Bone marrow (tissue), 2 donors: ENCODE results near the gene CRTC1.
A peak's percentile ranks its signal among the peaks of the same experiment; 100 is the strongest.

Experiments used
- DNase-seq, 2 donors: peaks; one replicate each; lab custom pipeline; 2025; lab: John Stamatoyannopoulos, UW

The CRTC1 gene

DNA sequence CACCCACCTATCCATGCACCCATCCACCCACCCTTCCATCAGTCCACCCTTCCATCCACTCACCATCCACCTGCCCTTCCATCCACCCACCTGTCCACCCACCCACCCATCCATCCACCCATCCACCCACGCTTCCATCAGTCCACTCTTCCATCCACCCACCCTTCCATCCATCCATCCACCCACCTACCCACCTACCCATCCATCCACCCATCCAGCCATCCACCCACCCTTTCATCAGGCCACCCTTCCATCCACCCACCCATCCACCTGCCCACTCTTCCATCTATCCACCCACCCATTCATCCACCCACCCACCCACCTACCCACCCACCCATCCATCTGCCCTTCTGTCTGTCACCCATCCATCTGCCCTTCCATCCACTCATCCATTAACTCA, 29.6 kb upstream of the CRTC1 start:
- DNase-seq, result no peak

DNA sequence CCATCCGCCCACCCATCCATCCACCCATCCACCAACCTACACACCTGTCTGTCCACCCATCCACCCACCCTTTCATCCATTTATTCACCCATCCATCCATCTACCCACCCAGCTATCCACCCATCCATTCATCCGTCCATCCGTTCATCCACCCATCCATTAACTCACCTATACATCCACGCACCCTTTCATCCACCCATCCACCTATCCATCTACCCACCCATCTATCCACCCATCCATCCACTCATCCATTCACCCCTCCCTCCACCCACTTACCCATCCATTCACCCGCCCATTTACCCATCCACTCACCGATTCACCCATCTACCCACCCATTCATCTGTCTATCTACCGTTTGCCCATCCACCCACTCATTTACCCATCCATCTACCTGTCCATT, 29.0 kb upstream of the CRTC1 start:
- no peak for DNase-seq

DNA sequence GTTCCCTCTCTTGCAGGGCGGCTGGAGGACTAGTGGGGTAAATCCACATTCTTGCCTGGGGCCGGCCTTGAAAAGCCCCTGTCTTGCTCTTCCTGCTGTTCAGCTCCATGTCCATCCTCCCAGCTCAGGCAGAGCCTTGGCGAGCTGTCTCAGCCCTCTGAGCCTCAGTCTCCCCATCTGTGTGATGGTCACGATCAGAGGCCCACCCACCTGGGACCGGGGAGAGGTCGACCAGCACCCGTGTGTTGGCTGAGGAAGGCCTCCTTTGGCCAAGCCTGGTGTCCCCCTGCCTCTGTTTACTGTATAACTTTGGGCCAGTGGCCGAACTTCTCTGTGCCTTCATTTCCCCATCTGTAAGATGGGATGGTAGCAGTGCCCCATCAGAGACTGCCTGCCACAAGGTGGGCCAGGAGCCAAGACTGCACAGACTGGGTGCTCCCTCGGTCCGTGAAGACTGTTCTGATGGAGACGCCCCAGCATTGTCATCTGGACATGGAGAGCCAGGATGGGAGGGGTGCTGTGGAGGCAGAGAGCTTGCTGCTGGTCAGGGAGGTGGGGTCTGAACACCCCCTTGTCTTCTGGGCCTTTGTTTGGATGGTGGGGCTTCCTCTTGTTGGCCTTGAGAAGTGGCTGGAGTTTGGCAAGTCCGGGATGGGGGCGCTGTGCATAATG, 28.2 kb upstream of the CRTC1 start:
- DNase-seq, result no peak

DNA sequence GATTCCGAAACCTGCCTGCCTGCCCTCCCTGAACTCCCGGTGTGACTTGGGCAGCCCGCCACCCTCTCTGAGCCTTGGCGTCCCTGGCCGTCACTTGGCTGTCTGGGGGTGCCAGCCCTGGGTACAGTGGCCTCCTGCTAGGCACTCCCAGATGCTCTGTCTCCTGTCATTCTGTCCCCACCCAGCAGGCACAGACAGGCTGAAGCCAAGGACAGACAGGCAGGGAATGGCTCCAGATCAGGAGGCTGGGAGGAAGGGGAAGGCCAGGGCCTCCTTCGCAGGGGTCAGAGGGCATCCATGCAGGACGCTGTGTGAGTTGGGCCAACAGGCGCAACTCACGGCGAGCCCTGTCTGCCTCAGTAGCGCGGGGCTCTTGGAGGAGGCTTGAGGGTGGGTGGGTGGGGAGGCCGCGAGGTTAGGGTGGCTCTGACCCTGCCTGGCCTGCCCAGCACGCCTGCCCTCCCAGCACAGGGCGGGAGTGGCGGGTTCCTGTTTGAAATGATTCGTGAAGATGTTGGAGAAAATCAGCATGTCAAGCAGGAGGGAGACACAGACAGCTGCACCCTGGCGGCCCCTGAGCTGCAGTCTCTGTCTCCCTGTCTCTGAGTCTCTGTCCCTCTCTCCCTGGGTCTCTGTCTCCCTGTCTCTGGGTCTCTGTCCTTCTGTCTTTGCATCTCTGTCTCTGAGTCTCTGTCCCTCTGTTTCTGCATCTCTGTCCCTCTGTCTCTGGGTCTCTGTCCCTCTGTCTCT, 27.0 kb upstream of the CRTC1 start:
- DNase-seq, result no peak

DNA sequence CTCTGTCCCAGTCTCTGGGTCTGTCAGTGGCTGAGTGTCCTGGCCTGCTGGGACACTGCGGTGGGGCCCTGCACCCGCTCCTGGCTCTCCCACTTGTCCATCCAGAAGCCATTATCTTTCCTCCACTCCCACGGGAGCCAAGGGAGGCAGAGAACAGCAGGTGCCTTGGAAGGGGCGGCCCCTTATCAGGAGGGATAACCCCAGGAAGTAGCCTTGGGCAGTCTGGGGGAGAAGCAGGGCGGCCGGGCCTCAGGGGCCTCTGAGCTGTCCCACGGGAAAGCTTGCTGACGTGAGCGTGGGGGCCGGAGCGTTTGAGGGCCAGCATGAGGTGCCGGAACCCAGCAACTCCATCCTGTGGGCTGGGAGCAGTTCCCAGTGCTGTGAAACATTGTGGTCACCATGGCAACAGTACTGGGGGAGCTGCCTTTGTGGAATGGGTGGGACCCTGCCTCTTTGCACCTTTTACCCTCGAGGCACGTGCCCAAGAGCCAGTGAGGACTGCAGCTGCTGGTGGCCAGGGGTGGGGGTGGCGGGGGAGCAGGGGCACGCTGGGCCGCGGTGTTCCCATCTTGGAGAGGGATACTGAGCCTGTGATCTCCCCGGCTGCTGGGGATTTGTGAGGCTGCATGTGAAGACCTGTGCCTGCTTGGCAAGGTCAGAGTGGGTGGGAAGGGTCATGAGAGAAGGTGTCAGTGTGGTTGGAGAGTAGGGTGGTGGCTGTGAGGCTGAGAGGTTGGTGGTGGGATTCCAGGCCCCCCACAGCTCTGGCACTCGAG, 25.7 kb upstream of the CRTC1 start:
- DNase-seq, result no peak

DNA sequence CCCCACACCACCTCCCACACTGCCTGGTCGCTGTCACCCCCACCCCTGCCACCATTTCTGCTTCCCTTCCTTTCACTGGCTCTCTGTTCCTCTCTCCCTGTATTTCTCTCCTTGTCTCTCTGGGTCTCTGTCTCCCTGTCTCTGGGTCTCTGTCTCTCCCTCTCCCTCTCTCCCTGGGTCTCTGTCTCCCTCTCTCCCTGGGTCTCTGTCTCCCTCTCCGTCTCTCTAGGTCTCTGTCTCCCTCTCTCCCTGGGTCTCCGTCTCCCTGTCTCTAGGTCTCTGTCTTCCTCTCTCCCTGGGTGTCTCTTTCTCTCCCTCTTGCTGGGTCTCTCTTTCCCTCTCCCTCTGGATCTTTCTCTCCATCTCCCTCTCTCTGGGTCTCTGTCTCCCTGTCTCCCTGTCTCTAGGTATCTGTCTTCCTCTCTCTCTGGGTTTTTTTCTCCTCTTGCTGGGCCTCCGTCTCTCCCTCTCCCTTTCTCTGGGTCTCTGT, 25.1 kb upstream of the CRTC1 start:
- DNase-seq, result no peak

DNA sequence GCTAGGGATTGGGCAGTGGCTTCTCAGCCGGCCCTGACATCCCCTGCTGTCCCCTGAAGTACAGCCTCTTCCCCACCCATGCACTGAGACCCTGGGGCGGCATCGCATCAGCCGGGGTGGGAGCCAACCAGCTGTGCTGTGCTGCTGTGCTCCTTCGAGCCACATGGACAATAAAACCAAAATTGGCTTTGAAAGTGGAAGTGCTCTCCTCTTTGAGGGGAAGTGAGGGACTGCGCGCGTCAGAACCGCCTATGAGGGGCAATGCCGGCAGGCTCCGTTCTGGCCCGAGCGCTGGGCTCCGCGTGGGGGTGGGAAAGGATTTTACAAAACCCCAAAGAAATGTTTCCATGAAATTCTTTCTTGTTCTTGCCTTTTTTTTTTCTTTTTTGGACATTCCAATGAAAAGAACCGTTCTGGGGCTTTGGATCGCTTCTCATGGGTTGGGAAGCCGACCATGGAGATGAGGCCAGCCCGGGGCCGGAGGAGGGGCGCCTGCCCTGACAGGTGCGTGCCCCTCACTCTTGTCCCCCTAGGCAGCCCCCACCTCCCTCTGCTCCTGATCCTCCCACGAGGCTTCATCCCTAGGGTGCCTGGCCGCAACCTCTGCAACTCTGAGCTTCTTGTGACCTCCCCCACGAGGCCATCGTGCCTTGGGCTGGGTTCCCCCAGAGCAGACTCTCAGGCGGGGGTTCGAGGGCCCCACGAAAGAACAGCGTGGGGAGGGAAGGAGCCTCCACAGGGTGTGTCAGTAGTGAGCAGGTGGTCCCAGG, 24.0 kb upstream of the CRTC1 start:
- peak; percentile 9 to 35 for DNase-seq

DNA sequence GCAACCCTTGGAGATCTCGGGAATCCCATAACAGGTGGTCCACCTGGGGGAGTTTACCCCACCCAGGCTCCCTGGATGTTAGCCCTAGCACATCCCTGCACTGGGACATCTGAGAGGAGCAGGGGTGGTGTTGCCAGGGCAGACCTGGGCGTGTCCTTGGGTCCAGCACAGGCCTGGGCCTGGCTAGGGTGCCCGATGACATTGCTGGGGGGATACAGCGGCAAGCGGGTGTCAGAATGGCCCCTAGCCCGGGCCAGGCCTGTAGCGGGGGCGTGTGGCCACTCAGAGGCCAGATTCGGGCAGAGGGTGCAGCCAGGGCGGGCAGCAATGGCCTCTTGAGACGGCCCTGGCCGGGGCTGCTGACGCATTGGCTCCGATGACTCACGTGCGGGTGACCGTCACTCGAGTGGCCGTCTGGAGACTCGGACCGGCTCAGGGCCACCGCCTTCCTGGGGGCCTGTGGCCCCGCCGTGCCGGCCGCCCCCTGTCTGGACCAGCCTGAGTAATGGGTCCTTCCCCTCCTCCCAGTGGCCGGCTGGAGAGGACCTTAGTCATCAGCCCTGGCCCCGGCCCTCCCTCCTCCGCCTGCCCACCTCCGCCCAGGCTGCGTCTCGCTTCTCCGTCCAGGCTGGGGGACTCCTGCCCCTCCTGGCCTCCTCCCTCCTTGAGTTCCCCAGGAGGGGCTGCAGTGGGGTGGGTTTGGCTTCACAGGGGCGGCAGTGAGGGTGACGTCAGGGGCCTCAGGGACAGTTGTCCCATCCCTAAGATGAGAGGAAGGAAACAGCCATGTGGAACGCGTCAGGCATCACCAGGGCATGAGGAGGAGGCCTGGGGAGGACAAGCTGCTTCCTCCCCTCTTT, 23.2 kb upstream of the CRTC1 start:
- DNase-seq, result no peak

DNA sequence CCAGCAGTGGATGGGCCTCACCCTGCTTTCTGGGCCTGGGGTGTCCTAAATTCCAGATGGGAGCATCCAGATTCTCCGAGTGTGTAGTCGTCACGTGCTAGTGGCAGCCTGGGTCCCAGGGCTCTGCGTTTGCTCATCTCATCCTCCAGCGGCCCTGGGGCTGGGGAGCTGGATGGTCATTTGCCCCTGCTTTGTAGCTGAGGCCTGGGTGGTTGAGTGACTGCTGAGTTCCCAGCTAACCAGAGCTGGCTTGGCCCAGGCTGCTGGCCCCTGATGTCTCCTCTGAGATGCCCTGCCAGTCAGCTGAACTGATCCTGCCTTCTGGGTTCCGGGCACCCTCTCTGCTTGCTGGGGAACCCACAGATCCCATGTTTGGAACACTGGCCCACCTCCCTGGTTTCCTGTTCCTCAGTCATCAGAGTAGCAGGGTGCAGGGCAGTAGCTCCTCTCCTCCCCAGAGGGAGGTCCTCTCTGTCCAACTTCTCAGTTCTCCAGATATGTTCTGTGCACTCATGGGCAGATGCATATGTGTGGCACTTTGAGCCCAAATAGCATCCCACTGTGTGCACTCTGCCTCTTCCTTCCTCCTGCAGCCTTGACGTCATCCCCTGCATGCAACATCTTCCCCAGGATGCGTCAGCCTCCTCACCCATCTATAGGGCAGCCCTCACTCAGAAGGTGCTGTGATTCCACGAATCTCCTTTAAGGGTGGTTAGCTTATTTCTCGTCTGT, 22.4 kb upstream of the CRTC1 start:
- DNase-seq, result no peak

DNA sequence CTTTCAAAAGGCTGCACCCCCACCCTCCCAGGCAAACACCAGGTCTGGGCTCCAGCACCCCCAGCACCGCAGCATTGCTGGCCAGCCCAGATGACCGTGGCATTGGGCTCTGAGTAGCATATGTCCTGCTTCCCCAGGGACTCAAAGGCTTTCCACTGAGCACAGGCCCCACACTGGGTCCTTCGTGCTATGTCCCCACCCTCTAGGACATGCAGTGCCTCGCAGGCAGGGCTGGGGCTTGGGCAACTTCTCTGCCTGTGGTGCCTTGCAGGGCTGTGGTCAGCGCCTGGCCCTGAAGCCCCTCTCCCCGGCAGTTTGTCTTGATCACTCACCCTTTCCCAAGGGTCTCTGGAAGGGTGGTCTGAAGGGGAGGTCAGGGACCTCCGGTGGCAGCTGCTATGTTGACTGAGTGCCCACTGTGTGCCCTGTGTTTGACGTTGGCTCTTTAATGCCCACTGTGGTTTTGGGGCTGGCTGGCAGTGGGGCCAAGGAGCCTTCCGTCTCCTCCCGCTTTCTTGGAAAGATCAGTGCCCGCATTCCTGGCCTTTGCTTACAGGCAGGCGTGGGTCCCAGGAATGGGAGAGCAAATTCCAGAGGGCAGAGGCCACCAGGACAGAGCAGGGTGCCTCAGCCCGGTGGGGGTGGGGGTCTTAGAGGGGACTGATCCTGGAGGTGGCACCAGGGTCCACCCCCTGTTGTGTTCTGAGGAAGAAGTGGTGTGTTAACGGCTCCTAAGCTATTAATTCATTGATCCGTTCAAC, 20.3 kb upstream of the CRTC1 start:
- DNase-seq, result no peak

DNA sequence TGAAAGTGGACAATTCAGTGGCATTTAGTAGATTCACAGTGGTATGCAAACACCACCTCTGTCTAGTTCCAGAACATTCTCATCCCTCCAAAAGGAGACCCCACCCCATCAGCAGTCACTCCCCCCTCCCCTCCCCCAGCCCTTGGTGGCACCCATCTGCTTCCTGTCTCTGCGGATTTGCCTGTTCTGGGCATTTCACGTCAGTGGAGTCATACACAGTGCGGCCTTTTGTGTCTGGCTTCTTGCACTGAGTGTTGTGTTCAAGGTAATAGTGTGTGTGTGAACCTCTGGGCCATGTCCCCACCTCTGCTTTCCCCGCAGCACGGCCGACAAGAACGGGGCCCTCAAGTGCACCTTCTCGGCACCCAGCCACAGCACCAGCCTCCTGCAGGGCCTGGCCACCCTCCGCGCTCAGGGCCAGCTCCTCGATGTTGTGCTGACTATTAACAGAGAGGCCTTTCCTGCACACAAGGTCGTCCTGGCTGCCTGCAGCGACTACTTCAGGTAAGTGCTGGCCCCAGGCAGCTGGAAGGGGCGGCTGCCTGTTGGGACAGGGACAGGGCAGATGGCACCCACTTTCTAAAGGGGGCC, 19.4 kb upstream of the CRTC1 start:
- DNase-seq, result peak in 1 of 2 donors; percentile 14

DNA sequence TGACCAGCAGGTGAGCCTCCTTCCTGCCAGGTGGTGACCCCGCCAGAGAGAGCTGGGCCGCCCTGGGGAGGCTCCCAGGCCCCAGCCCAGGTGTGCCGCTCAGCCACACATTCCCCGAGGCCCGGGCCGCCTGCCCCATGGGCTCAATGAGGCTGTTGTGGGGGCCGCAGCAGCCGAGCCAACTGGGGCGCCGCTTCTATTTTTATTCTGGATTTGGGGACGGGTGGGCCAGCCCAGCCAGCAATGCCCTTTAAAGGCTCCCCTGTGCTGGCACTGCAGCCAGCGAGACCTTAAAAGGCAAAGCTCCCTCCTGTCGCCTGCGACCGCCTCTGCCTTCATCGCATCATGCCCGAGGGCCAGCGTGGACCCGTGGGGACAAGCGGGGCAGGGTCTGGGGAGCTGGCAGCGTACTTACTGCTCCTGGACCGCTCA, 17.7 kb upstream of the CRTC1 start:
- no peak for DNase-seq

DNA sequence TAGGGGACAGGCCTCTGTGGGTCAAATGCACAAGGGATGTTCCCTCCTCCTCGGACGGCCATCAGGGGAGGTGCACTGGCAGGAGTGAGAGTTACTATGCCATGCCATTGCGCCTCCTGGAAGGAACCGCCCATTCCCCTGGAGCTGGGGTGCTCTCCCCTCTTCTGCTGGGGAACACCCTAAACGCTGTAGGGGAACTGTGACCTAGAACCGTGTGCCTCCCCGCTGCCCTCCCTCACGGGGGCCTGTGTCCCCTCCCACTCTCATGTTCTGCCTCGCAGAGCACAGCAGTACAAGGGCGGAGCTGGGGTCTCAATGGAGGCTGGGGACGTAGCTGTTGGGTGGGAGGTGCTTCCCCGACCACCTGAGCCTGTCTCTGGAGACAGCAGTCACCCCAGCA, 17.2 kb upstream of the CRTC1 start:
- DNase-seq, result no peak

DNA sequence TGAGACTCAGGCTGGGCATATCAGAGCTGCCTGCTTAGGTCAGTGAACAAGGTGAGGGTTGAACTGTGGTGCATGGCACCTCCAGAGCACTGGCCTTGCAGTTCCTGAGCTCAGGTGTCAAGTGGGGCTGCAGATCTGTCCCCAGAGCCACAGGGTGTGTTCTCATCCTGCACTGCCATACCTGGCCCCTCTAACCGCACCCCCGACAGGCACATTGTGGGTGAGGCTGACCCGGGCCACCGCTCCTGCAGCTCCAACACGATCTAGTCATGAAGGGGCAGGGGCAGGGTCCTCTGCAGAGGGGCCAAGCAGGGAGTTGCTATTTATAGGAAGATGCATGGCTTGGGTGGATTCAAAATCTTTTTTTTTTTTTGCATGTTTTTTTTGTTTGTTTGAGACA, 16.7 kb upstream of the CRTC1 start:
- DNase-seq, result no peak

DNA sequence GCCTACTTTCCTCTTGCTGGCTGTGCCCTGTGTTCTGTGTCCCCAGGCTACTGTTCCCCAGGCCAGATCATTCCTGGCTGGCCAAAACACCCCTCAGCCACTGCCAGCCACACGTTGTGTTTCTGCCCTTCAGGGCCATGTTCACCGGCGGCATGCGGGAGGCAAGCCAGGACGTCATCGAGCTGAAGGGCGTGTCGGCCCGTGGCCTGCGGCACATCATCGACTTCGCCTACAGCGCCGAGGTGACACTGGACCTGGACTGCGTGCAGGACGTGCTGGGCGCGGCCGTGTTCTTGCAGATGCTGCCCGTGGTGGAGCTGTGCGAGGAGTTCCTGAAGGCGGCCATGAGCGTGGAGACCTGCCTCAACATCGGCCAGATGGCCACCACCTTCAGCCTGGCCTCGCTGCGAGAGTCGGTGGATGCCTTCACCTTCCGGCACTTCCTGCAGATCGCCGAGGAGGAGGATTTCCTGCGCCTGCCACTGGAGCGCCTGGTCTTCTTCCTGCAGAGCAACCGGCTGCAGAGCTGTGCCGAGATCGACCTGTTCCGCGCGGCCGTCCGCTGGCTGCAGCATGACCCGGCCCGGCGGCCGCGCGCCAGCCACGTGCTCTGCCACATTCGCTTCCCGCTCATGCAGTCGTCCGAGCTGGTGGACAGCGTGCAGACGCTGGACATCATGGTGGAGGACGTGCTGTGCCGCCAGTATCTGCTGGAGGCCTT, 15.8 kb upstream of the CRTC1 start:
- DNase-seq, result no peak

DNA sequence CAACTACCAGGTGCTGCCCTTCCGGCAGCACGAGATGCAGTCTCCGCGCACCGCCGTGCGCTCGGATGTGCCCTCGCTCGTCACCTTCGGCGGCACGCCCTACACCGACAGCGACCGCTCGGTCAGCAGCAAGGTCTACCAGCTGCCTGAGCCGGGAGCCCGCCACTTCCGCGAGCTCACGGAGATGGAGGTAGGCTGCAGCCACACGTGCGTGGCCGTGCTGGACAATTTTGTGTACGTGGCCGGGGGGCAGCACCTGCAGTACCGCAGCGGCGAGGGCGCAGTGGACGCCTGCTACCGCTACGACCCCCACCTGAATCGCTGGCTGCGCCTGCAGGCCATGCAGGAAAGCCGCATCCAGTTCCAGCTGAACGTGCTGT, 15.2 kb upstream of the CRTC1 start:
- DNase-seq, result no peak

DNA sequence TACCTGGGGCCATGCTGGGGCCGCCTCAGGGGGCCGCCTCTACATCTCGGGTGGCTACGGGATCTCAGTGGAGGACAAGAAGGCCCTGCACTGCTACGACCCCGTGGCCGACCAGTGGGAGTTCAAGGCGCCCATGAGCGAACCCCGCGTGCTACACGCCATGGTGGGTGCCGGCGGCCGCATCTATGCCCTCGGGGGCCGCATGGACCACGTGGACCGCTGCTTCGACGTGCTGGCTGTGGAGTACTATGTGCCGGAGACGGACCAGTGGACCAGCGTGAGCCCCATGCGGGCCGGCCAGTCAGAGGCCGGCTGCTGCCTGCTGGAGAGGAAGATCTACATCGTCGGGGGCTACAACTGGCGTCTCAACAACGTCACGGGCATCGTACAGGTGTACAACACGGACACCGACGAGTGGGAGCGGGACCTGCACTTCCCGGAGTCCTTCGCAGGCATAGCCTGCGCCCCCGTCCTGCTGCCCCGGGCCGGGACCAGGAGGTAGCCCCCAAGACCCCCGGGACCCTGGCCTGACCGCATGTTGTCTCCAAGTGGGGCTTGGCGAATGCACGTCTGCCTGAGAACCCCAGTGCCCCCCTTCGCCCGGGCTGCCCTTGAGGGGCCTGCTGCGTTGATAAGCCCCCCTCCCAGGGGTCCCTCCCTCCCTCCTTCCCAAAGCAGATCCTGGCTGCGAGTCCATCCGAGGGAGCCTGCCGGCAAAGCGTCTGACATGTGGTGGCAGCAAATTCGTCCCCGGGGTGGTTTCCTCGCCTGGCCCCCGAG, 14.5 kb upstream of the CRTC1 start:
- DNase-seq, result no peak

DNA sequence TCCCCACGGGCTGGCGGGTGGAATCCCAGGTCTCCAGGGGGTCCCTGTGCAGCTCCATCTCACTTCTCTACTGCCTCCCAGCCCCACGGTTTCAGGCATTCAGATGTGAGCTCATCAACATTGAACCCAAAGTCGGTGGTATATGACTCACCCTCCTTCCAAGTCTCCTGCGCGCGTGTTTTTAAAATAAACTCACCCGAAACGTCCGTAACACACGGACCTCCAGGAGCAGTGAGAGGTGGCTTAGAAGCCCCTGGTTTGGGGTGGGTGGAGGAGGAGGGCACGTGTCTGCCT, 14.0 kb upstream of the CRTC1 start:
- no peak for DNase-seq
